HepG2 (cell line): Measurements from ENCODE around the gene MYO3A.

Experiments used
- POLR2A ChIP-seq, 2 experiments: IDR thresholded peaks; 2 replicates each; pipeline ENCODE4 v1.6.1; 2011; ENCODE audit warnings: low read depth in 2 of 2, low read length in 2 of 2, mild to moderate bottlenecking in 1 of 2, moderate library complexity in 1 of 2; ENCODE audit not compliant: insufficient read depth in 1 of 2
- ZNF720 ChIP-seq: sonication (generic); formaldehyde crosslinking; IDR thresholded peaks from 2 replicates; pipeline ENCODE4 v1.4.0; 2020; ENCODE audit warnings: missing genetic modification reagents

DNA sequence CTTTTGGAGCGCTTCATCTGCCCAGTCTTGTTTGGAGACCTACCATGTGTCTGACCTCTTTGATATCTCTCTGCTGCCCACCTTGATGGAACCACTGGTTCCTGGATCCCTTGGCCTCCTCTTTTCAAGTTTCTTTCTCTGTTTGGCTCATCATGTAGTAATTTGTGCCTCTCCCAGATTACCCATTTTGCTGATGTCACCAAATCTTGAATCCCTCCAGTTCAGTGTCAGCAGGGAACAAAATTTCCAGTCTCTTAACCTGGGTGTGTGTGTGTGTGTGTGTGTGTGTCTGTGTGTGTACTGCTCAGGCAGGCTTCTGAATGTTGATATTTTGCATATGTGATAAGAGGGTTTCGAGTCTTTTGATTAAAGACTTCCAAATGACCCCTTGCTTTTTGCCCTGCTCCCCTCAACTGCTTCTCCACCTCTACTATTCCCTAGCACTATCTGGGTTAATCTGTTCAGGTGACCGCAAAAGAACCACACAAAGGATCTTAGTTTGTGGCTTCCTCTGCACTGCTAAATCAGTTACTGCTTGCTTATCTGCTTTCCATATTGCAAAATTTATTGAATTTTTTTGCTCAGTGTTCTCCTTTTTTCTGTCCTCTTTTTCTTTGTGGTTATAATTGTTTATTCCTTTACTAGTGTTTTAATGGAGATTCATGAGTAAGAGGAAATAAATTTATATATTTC is 25.7 kb downstream of the MYO3A start:
- TF ChIP-seq POLR2A (IDR thresholded peaks at IDR 0.05; ENCODE audit: insufficient read depth in 1 of 2, low read depth in 2 of 2, low read length in 2 of 2) = no peak
- TF ChIP-seq ZNF720 (CRISPR knock-in tag) = no peak
